GM20000 (cell line): ENCODE data around the gene VEGFB.

Source experiments
- DNase-seq: peaks from one replicate; pipeline ENCODE4 v3.0.0; 2012; ENCODE audit warnings: low spot score
- TF ChIP-seq, protein P1 (sequence below): IDR thresholded peaks from 2 replicates; pipeline ENCODE4 v1.5.1; 2012; ENCODE audit warnings: mild to moderate bottlenecking, control low read depth; ENCODE audit errors: extremely low read depth, missing control alignments

Gene VEGFB

GRCh38 chr11:64207256-64208085 lies 26.9 kb upstream of the VEGFB start:
- DNase-seq: peak; percentile 93
- TF ChIP-seq, protein P1, sequence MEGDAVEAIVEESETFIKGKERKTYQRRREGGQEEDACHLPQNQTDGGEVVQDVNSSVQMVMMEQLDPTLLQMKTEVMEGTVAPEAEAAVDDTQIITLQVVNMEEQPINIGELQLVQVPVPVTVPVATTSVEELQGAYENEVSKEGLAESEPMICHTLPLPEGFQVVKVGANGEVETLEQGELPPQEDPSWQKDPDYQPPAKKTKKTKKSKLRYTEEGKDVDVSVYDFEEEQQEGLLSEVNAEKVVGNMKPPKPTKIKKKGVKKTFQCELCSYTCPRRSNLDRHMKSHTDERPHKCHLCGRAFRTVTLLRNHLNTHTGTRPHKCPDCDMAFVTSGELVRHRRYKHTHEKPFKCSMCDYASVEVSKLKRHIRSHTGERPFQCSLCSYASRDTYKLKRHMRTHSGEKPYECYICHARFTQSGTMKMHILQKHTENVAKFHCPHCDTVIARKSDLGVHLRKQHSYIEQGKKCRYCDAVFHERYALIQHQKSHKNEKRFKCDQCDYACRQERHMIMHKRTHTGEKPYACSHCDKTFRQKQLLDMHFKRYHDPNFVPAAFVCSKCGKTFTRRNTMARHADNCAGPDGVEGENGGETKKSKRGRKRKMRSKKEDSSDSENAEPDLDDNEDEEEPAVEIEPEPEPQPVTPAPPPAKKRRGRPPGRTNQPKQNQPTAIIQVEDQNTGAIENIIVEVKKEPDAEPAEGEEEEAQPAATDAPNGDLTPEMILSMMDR: no peak

- TF ChIP-seq, protein P1: no peak
Observed at GRCh38 chr11:64208086-64208795, 26.1 kb upstream of the VEGFB start.

GRCh38 chr11:64208796-64209562 lies 25.4 kb upstream of the VEGFB start:
- no peak for DNase-seq
- TF ChIP-seq, protein P1: no peak

More at GRCh38 chr11:64208086-64208795, 26.1 kb upstream of the VEGFB start:
- no peak for DNase-seq

DNA sequence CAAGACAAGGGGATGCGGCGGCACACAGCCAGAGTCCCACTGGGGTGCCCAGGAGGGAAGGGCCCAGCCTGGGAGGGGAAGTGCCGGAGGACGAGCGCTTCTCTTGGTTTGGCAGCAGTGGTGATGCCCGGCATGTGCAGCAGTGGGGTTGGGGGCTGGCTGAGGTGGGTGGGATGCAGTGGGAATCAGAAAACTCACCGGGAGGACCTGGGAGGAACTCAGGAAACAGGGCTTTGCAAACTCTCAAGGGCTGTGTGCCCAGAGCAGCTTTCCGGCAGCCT lies 24.9 kb upstream of the VEGFB start:
- DNase-seq: no peak
- TF ChIP-seq, protein P1: no peak

GRCh38 chr11:64210301-64211020 lies 23.9 kb upstream of the VEGFB start:
- DNase-seq: no peak

GRCh38 chr11:64211181-64211872 lies 23.1 kb upstream of the VEGFB start:
- no peak for DNase-seq
- TF ChIP-seq, protein P1: no peak

More at GRCh38 chr11:64210301-64211020, 23.9 kb upstream of the VEGFB start:
- TF ChIP-seq, protein P1: no peak
